ENCODE measurements around the gene OR1Q1.
"Not testable (repeated sequence)": the region's sequence is repeated elsewhere in the genome, so short reads cannot be mapped to it uniquely, and the experiment has no call there.

Gene OR1Q1, protein sequence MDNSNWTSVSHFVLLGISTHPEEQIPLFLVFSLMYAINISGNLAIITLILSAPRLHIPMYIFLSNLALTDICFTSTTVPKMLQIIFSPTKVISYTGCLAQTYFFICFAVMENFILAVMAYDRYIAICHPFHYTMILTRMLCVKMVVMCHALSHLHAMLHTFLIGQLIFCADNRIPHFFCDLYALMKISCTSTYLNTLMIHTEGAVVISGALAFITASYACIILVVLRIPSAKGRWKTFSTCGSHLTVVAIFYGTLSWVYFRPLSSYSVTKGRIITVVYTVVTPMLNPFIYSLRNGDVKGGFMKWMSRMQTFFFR

DNA sequence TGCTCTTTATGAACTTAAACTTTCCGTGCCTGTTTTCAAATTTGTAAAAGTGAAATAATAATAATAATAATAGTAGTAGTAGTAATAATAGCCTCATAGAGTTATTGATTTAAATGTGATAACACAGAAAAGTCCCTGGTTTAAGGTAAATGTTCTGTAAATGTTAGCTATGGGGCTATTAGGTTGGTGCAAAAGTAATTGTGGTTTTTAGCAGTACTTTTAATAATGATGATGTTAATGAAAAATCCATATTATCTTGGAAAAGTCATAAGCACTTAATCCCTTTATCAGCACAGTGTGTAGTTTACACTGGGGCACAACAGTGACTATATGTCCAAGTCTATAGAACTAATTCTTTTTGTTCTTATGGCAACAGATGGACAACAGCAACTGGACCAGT, at the start of gene OR1Q1:
TSS of gene OR1Q1 (plus strand) at position 377 of the 400 bp plus-strand sequence. CDS start at position 377, 0 bp downstream.
- no peak for DNase-seq

DNA sequence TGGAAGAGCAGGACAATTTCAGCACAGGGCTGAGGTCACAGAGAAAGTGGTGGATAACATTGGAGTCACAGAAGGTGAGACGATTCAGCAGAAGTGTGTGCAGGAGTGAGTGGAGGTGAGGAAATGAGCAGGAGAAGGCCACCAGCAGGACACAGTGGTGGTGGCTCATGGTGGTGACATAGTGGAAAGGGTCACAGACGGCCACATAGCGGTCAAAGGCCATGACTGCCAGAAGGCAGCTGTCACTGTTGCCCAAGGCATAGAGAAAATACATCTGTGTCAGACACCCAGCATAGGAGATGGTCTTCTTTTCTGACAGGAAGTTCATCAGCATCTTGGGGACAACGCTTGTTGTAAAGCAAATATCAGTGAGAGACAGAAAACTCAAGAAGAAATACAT, 46.6 kb upstream of the OR1Q1 start:
- no peak for DNase-seq

DNA sequence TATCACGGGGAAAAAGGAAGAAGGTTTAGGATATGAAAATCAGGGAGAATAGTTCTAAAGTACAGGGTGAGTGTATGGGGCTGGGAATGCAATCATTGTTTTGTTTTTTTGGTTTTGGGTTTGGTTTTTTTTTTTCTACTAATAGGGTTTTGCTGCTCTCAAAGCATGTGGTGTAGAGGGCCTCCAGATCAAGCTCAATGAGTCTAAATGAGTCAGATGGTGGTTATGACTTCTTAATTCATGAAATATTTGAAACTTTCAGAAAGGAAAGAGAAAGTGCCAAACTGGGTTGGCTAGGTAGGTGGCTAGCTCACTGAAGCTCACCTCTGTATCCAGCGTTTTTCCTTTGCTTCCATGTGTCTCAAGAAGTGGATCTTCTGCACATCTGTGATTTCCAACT, 42.1 kb upstream of the OR1Q1 start:
- peak; percentile 16 for DNase-seq

DNA sequence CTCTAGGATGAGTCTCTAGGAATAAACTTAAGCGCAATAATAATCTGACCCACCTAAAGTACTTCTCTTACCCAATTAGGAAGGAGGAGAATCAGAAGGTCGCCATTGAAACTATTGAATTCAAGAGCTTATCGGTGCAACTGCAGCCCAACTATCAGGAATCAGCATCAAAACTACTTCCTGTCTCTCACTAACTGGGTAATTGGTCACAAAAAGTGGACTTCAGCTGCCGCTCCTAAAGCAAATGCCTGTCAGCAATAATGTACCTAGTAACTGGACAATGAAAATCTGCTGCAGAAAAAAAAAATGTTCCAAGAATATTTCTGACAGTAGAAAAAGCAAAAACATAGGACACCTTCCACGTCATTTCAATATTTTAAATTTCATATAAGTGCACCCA, 34.7 kb upstream of the OR1Q1 start:
- DNase-seq: no peak

DNA sequence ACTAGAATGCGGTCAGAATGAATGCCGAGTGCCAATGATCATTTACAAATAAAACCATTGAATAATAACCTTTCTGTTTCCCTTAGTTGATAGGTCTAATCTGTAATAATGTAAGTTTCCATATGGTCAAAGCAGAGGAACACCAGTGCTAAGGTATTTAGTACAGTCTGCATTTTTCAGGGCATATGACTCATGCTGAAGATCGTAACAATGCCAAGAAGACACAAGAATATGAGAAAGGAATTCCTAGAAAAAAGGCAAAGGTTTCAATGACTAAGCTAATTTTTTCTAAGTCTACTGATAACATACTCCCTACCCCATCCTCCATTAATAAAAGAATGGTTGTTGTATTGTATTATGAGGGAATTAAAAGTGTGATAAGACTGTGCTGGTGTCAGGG, 34.2 kb upstream of the OR1Q1 start:
- DNase-seq: no peak

DNA sequence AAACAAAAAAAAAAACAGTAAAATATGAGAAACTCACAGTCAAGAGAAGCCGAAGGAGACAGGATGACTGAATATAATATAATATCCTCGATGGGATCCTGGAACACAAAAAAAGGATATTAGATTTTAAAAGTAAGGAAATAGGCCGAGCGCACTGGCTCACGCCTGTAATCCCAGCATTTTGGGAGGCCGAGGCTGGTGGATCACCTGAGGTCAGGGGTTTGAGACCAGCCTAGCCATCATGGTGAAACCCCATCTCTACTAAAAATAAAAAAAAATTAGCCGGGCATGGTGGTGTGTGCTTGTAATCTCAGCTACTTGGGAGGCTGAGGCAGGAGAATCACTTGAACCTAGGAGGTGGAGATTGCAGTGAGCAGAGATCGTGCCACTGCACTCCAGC, 31.3 kb upstream of the OR1Q1 start, which contains the start of gene OR1L8:
TSS of gene OR1L8 (minus strand) at position 101 of the 400 bp plus-strand sequence. CDS start 14,907 bp downstream, outside the sequence.
- DNase-seq: not testable (repeated sequence)

DNA sequence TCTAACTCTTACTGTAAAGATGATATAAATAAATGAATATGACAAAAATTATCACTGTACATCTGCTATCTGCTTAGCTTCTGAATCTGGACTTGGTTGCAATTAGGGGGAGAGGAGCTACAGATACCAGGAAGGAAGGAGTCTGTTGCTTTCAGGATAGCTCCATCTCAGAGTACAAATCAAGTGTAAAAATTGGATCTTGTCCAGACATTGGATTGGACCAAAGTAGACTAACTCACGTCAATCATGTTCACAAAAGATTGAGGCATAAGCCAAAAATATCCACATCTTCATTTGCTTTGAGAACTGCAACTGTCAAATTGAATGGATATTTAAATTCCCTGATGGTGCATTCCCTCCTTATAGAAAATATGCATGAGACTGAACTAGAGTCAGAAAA, 8.8 kb upstream of the OR1Q1 start:
- no peak for DNase-seq

DNA sequence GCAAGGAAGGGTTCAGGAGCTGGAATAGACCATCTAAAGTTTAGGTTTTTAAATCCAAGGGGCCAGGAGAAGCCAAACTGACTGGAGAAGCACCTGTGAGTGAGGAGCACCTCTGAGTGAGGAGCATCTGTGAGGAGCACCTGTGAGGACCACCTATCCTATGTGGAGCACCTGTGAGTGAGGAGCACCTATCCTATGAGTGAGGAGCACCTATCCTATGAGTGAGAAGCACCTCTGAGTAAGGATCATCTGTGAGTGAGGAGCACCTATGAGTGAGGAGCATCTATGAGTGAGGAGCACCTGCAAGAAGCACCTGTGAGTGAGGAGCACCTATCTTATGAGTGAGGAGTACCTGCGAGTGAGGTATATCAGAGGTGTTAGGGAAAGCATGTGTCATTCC, 8.0 kb upstream of the OR1Q1 start:
- no peak for DNase-seq

DNA sequence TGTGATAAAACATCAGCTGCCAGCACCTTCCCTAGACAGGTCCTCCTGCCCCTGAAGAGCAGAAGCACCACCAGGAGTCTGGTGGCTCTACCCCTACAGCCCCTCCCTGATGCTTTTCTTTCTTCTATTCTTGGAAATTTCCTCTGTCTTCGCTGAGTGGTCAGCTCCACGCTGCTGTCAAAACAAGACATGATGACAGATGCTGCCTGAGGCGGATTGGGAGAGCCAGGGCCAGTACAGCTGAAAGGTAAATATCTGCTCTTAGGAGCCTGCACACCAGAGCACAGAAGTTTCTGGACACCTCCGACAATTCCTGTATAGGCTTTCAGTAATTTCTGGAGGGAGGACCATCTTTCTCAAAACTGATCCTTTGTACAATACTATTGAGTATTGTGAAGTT, 4.7 kb upstream of the OR1Q1 start:
- no peak for DNase-seq

DNA sequence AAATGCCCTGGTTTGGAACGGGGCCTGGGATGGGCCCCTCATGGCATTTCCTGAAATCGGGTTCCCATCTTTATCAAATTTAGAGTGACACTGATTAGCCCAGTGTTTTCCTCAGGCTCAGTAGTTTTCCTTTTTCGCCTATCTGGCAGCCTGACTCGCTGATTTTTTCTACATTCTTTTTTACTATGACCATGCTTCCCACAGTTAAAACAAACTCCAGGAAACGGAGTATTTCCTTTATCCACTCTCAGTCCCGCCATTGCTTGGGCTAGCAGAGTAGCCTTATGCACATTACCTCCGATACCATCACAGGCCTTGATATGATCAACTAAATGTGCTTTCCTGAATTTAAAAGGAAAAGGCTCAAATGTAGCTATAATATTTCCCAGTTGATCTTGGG, 5.5 kb downstream of the OR1Q1 start:
- no peak for DNase-seq

DNA sequence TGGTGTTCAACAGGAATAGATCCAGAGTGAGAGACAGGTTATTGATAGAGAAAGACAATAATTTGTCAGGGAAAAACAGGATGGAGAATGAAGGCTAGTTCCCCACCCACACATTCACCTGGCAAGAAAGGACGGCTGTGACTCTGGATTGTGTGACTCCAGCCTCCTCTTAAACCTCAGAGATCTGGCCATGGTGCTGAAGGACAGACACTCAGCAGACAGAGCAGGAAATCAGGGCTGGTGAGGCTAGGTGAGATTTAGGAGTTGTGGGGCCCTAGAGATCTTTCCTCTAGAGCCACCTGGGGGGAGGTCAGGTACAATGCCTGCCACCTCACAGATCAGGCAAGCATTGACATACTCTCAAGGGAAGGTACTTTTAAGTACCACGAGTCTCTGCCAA, 27.7 kb downstream of the OR1Q1 start:
- no peak for DNase-seq

DNA sequence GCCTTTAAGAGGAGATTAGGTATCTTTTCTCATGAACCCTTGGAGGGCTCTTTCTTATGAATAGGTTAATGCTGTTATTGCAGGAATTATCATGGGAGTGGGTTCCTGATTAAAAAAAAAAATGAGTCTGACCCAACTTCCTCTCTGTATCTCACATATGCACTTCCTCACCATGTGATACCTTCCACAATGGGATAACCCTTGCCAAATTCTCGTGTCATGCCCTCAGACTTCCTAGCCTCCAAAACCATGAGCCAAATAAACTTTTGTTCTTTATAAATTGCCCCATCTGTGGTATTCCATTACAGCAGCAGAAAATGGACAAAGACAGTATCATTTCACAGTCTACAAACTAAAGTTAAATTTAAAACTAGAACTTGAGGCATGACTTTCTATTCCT, 41.8 kb downstream of the OR1Q1 start:
- no peak for DNase-seq

DNA sequence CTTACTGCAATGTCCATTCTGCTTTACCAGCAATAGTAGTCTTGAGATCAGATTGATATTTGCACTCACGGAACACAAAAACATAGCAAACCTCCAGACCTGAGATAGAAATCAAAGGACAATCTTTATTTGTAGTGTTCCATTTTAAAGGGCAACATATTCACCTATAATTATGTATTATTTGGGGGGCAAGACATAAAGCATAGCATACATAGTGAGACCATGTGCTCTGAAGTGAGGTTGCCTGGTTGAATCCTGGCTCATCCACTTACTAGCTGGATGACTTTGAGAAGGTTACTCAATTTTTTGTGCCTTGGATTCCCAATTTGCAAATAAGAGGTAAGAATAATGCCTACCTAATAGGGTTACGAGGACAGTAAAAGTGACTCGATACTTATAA, 43.0 kb downstream of the OR1Q1 start, which contains the start of gene OR1B1:
TSS of gene OR1B1 (minus strand) at position 101 of the 400 bp plus-strand sequence.
- no peak for DNase-seq

DNA sequence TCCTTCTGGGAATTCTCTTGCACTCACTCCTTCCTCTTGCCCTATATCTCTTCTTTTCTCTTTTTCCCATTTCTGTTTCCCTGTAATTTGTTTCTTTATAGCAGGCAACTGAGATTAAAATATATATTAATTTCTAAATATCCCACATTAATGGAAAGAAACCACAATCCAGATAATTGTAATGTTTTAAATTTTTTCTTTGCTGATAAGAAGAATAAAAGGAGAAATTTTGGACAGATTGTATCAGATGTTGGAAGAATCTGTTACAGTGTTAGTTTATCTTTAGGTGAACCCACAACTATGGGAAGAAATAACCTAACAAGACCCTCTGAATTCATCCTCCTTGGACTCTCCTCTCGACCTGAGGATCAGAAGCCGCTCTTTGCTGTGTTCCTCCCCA, 46.9 kb downstream of the OR1Q1 start, which contains the start of gene OR1L1:
TSS of gene OR1L1 (plus strand) at position 301 of the 400 bp plus-strand sequence. CDS start at position 301, 0 bp downstream.
- no peak for DNase-seq

Data from activated CD4-positive, alpha-beta T cell treated with anti-CD3 and anti-CD28 coated beads, Interleukin-2, amount 50 U/mL, for 16 hours (primary cell).